ENCODE data around the gene AOPEP. TPM values are rescaled to one million over a fixed set of nuclear protein-coding genes. Genes with fewer than 3 reads are reported as not detected.

AOPEP gene
- total RNA-seq, 2 experiments from 2014 or later, result 10.7 to 12.2 TPM

- intact Hi-C loops (cut with micrococcal nuclease), result no loop called here
- Mint-ChIP-seq H3K4me3 (no peak overlapping the region), H3K4me1 (ENCODE audit: low read depth) (peaks cover 23% of the 10 kb centered on the region), H3K36me3 (no peaks in the 10 kb centered on the region), H3K27me3 (no peaks in the 10 kb centered on the region), H3K9me3 (no peaks in the 10 kb centered on the region), H3K27ac (no peak overlapping the region)
- DNase-seq, result no peak
- POLR2A ChIA-PET, result interaction anchor here (0.6 kb wide), 1 partner anchor 1338 kb away, joined by 3 read pairs; no protein-coding TSS in a partner anchor
- CTCF ChIA-PET, result interaction anchor here (0.6 kb wide), 1 partner anchor 81 kb away, joined by 3 read pairs; no protein-coding TSS in a partner anchor
Measured at GRCh38 chr9:94903961-94904421, 177.5 kb downstream of the AOPEP start.

GRCh38 chr9:94904806-94905205 lies 178.3 kb downstream of the AOPEP start:
- H3K4me1 Mint-ChIP-seq (ENCODE audit: low read depth), result peaks cover 27% of the 10 kb centered on the region
- intact Hi-C loops (cut with micrococcal nuclease), result no loop called here
- no peaks in the 10 kb centered on the region for H3K9me3 Mint-ChIP-seq
- no peaks in the 10 kb centered on the region for H3K27me3 Mint-ChIP-seq
- no peaks in the 10 kb centered on the region for H3K36me3 Mint-ChIP-seq
- H3K4me3 Mint-ChIP-seq, result no peak overlapping the region
- no peak for DNase-seq
- no peak overlapping the region for H3K27ac Mint-ChIP-seq
- POLR2A ChIA-PET, result no interaction called here
- CTCF ChIA-PET, result no interaction called here

- Mint-ChIP-seq H3K27ac (no peak overlapping the region), H3K4me1 (ENCODE audit: low read depth) (peaks cover 19% of the 10 kb centered on the region), H3K4me3 (no peak overlapping the region), H3K9me3 (no peaks in the 10 kb centered on the region), H3K36me3 (no peaks in the 10 kb centered on the region), H3K27me3 (no peaks in the 10 kb centered on the region)
- ChIA-PET CTCF (no interaction called here), POLR2A (no interaction called here)
- intact Hi-C loops (cut with micrococcal nuclease), result no loop called here
- no peak for DNase-seq
Measured at GRCh38 chr9:94905606-94906005, 179.1 kb downstream of the AOPEP start.

- no peak for DNase-seq
- peaks cover 13% of the 10 kb centered on the region for H3K4me1 Mint-ChIP-seq (ENCODE audit: low read depth)
- intact Hi-C loops (cut with micrococcal nuclease), result no loop called here
- no peaks in the 10 kb centered on the region for H3K9me3 Mint-ChIP-seq
- H3K36me3 Mint-ChIP-seq, result no peaks in the 10 kb centered on the region
- H3K27me3 Mint-ChIP-seq, result no peaks in the 10 kb centered on the region
- ChIA-PET POLR2A (no interaction called here), CTCF (no interaction called here)
- no peak overlapping the region for H3K27ac Mint-ChIP-seq
- no peak overlapping the region for H3K4me3 Mint-ChIP-seq
Measured at GRCh38 chr9:94906181-94906580, 179.7 kb downstream of the AOPEP start.

GRCh38 chr9:94906713-94907112 lies 180.2 kb downstream of the AOPEP start:
- Mint-ChIP-seq H3K9me3 (no peaks in the 10 kb centered on the region), H3K36me3 (no peaks in the 10 kb centered on the region), H3K4me1 (ENCODE audit: low read depth) (peaks cover 11% of the 10 kb centered on the region), H3K27me3 (no peaks in the 10 kb centered on the region), H3K4me3 (no peak overlapping the region), H3K27ac (no peak overlapping the region)
- POLR2A ChIA-PET, result no interaction called here
- intact Hi-C loops (cut with micrococcal nuclease), result no loop called here
- no peak for DNase-seq
- CTCF ChIA-PET, result no interaction called here

GRCh38 chr9:94907264-94907936 lies 180.9 kb downstream of the AOPEP start:
- Mint-ChIP-seq H3K9me3 (no peaks in the 10 kb centered on the region), H3K27me3 (no peaks in the 10 kb centered on the region), H3K4me1 (ENCODE audit: low read depth) (peaks cover 6% of the 10 kb centered on the region), H3K4me3 (no peak overlapping the region), H3K36me3 (no peaks in the 10 kb centered on the region), H3K27ac (no peak overlapping the region)
- no peak for DNase-seq
- CTCF ChIA-PET, result interaction anchor here (1.0 kb wide), 1 partner anchor 221 kb away, joined by 3 read pairs; no protein-coding TSS in a partner anchor
- intact Hi-C loops (cut with micrococcal nuclease), result no loop called here
- POLR2A ChIA-PET, result no interaction called here

- intact Hi-C loops (cut with micrococcal nuclease), result no loop called here
- CTCF ChIA-PET, result interaction anchor here (1.0 kb wide), 1 partner anchor 220 kb away, joined by 3 read pairs; no protein-coding TSS in a partner anchor
- H3K9me3 Mint-ChIP-seq, result no peaks in the 10 kb centered on the region
- no peak for DNase-seq
- H3K27me3 Mint-ChIP-seq, result no peaks in the 10 kb centered on the region
- no peak overlapping the region for H3K27ac Mint-ChIP-seq
- no peak overlapping the region for H3K4me3 Mint-ChIP-seq
- peaks cover 6% of the 10 kb centered on the region for H3K4me1 Mint-ChIP-seq (ENCODE audit: low read depth)
- POLR2A ChIA-PET, result no interaction called here
- H3K36me3 Mint-ChIP-seq, result no peaks in the 10 kb centered on the region
Measured at GRCh38 chr9:94908011-94908563, 181.6 kb downstream of the AOPEP start.

GRCh38 chr9:94908583-94909249 lies 182.2 kb downstream of the AOPEP start:
- Mint-ChIP-seq H3K27ac (no peak overlapping the region), H3K9me3 (no peaks in the 10 kb centered on the region), H3K4me1 (ENCODE audit: low read depth) (peaks cover 6% of the 10 kb centered on the region), H3K4me3 (no peak overlapping the region), H3K27me3 (no peaks in the 10 kb centered on the region), H3K36me3 (no peaks in the 10 kb centered on the region)
- DNase-seq, result no peak
- ChIA-PET CTCF (interaction anchor here (1.0 kb wide), 1 partner anchor 219 kb away, joined by 3 read pairs; no protein-coding TSS in a partner anchor), POLR2A (no interaction called here)
- intact Hi-C loops (cut with micrococcal nuclease), result no loop called here

- peak; percentile 59 for DNase-seq
- intact Hi-C loops (cut with micrococcal nuclease), result no loop called here
- no peaks in the 10 kb centered on the region for H3K27me3 Mint-ChIP-seq
- H3K9me3 Mint-ChIP-seq, result no peaks in the 10 kb centered on the region
- peaks cover 6% of the 10 kb centered on the region for H3K4me1 Mint-ChIP-seq (ENCODE audit: low read depth)
- H3K36me3 Mint-ChIP-seq, result no peaks in the 10 kb centered on the region
- ChIA-PET CTCF (no interaction called here), POLR2A (interaction anchor here (1.0 kb wide), 1 partner anchor 30 kb away, joined by 4 read pairs; no protein-coding TSS in a partner anchor)
- H3K4me3 Mint-ChIP-seq, result no peak overlapping the region
- no peak overlapping the region for H3K27ac Mint-ChIP-seq
Measured at GRCh38 chr9:94909250-94909894, 182.9 kb downstream of the AOPEP start.

- Mint-ChIP-seq H3K36me3 (no peaks in the 10 kb centered on the region), H3K27ac (no peak overlapping the region), H3K4me3 (no peak overlapping the region), H3K4me1 (ENCODE audit: low read depth) (peaks cover 6% of the 10 kb centered on the region), H3K27me3 (no peaks in the 10 kb centered on the region), H3K9me3 (no peaks in the 10 kb centered on the region)
- intact Hi-C loops (cut with micrococcal nuclease), result no loop called here
- ChIA-PET CTCF (no interaction called here), POLR2A (interaction anchor here (1.0 kb wide), 1 partner anchor 31 kb away, joined by 4 read pairs; no protein-coding TSS in a partner anchor)
- DNase-seq, result no peak
Measured at GRCh38 chr9:94909965-94910730, 183.6 kb downstream of the AOPEP start.

- no peak for DNase-seq
- H3K4me1 Mint-ChIP-seq (ENCODE audit: low read depth), result peaks cover 6% of the 10 kb centered on the region
- H3K27me3 Mint-ChIP-seq, result no peaks in the 10 kb centered on the region
- intact Hi-C loops (cut with micrococcal nuclease), result no loop called here
- POLR2A ChIA-PET, result interaction anchor here (1.0 kb wide), 1 partner anchor 12 kb away, joined by 3 read pairs; no protein-coding TSS in a partner anchor
- CTCF ChIA-PET, result interaction anchor here (0.7 to 1.2 kb wide), 3 partner anchors 175 to 230 kb away, joined by 3 read pairs; no protein-coding TSS in a partner anchor
- H3K36me3 Mint-ChIP-seq, result no peaks in the 10 kb centered on the region
- H3K4me3 Mint-ChIP-seq, result no peak overlapping the region
- no peak overlapping the region for H3K27ac Mint-ChIP-seq
- no peaks in the 10 kb centered on the region for H3K9me3 Mint-ChIP-seq
Measured at GRCh38 chr9:94911211-94911610, 184.7 kb downstream of the AOPEP start.

All from activated CD4-positive, alpha-beta memory T cell treated with anti-CD3 and anti-CD28 coated beads for 36 hours (primary cell).